NCI-H226 (cell line): ENCODE data around the gene SLC7A9.
"Not testable (repeated sequence)": the region's sequence is repeated elsewhere in the genome, so short reads cannot be mapped to it uniquely, and the experiment has no call there.

Source experiments
- DNase-seq: peaks from one replicate; pipeline ENCODE4 v3.0.0-alpha.2; 2015

The SLC7A9 gene

DNA sequence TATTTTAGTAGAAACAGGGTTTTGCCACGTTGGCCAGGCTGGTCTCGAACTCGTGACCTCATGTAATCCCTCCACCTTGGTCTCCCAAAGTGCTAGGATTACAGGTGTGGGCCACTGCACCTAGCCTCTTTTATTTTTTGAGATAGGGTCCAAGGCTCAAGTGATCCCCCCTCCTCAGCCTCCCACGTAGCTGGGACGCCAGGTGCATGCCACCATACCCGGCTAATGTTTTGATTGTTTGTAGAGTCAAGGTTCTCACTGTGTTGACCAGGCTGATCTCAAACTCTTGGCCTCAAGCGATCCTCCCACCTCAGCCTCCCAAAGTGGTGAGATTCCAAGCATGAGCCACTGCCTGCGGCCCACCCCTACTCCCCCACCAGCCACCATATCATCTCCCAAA, 6.3 kb downstream of the SLC7A9 start:
- no peak for DNase-seq

DNA sequence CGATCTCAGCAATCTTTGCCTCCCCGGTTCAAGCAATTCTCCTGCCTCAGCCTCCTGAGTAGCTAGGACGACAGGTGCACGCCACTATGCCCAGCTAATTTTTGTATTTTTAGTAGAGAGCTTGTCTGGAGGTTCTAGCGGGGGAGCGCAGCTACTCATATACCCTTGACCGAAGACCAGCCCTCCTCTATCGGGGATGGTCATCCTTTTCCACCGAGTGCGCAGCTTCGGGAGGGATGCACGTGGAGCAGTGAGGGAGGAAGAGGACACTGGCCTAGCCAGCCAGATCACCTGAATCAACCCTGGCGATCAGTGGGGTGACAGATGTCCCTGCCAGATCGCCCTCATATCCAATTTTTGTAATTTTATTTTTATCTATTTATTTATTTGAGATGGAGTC, 6.8 kb downstream of the SLC7A9 start:
- no peak for DNase-seq

DNA sequence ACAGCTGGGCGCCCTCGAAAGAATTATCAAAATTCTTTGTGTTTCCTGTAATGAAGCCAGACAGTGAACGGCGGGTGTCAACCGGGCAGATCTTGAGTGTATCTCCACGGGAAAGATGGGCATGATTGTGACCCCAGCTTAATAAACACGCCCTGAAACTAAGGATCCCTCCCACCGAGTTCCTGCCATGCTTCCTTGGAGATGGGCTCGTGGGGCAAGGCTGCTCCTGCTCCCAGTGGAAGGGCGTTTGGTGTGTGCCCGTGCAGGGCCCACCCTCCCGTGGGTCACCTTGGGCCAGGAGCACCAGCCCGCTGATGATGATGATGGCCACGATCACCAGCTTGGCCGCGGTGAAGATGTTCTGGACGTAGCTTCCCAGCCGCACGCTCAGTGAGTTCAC, 7.4 kb downstream of the SLC7A9 start:
- DNase-seq: no peak

DNA sequence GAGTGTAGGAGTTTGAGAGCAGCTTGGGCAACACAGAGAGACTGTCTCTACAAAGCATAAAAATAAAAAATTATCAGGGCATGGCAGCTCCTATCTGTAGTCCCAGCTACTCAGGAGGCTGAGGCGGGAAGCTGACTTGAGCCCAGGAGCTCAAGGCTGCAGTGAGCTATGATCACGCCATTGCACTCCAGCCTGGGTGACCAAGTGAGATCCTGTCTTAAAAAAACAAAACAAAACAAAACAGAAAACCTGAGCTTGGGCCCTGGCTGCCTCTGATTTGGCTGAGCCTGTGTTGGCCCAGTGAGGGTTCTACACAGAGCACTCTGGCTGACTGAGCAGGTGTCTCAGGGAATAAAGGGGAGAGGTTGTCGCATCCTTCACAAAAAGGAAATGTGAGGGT, 8.0 kb downstream of the SLC7A9 start:
- DNase-seq: no peak

DNA sequence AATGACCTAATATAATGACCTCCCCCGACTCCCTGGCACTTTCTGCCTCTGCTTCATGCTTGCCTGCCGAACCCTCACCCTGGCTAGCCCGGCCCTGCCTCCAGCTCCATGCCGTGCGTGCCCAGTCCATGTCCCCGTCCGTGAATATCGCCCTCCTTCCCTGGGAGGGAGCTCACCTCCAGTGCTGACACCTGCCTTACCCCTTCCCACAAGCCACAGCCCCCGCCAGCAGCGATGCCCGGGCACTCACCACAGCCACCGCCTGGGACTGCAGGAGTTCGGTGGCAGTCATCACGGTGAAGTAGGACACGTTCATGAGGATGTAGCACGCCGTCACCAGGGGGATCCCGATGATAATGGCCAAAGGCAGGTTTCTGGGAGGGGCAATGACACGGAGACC, 10.0 kb downstream of the SLC7A9 start:
- DNase-seq: no peak

DNA sequence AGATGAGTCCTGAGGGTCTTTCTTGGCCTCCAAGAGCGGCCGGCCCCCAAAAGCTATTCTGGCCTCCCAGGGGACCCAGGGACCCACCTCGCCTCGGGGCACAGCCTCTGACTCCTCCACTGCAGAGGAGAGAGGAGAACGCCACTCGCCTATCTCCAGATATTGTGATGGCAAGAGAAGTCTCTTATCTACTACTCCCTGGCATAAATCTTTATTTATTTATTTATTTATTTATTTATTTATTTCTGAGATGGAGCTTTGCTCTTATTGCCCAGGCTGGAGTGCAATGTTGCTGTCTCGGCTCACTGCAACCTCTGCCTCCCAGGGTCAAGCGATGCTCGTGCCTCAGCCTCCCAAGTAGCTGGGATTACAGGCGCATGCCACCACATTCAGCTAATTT, 11.0 kb downstream of the SLC7A9 start:
- no peak for DNase-seq

DNA sequence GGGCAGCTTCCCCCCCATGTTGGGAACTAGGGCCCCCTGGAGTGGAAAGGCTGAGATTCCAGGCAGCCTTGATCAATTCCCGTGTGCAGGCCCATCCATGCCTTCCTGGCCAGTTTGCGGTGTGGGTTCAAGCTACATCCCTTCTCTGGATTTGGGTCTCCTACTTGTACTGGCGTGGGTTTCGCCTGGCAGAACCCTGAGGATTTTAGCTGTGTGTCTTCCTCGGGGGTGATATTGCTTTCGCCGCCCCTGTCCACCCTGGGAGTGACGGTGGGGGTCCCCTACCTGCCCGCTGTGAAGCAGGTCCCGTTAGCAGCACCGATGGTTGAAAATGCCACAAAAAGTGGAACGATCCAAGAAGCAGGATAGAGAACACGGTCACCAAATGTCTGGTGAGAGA, 11.4 kb downstream of the SLC7A9 start:
- DNase-seq: no peak

DNA sequence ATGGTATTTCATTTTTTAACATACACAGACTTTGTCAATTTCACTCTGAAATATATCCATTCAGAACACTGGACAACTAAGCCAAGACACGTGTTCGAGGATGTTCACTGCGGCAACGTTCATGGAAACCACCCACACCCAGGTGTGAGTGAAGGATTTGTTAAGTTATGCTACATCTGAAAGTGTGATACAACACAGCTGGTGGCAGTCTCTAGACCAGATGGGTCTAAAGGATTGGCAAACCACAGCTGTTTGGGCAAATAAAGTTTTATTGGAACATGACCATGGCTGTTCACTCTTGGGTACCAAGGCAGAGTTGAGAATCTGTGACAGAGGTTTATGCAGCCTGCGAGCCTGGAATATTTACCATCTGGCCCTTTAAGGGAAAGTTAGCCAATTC, 12.0 kb downstream of the SLC7A9 start:
- DNase-seq: no peak

DNA sequence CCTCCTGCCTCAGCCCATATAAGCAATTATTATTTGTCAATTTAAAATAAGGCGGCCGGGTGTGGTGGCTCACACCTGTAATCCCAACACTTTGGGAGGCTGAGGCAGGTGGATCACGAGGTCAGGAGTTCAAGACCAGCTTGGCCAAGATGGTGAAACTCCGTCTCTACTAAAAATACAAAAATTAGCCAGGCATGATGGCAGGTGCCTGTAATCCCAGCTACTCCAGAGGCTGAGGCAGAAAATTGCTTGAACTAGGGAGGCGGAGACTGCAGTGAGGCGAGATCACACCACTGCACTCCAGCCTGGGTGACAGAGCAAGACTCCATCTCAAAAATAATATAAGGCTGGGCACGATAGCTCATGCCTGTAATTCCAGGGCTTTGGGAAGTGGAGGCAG, 12.7 kb downstream of the SLC7A9 start:
- not testable (repeated sequence) for DNase-seq

DNA sequence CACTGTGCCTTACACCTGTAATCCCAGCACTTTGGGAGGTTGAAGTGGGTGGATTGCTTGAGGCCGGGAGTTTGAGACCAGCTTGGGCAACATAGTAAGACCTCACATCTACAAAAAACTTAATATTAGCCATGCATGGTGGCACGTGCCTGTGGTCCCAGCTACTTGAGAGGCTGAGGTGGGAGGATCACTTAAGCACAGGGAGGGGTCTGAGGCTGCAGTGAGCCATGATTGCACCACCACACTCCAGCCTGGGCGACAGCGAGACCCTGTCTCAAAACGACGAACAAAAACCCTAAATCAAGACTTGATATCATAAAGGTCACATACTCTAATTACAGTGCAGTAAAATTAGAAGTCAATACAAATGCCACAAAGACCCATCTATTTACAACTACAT, 17.4 kb downstream of the SLC7A9 start:
- DNase-seq: no peak

DNA sequence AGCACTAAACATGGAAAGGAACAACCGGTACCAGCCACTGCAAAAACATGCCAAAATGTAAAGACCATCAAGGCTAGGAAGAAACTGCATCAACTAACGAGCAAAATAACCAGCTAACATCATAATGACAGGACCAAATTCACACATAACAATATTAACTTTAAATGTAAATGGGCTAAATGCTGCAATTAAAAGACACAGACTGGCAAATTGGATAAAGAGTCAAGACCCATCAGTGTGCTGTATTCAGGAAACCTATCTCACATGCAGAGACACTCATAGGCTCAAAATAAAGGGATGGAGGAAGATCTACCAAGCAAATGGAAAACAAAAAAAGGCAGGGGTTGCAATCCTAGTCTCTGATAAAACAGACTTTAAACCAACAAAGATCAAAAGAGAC, 21.5 kb downstream of the SLC7A9 start:
- DNase-seq: not testable (repeated sequence)

DNA sequence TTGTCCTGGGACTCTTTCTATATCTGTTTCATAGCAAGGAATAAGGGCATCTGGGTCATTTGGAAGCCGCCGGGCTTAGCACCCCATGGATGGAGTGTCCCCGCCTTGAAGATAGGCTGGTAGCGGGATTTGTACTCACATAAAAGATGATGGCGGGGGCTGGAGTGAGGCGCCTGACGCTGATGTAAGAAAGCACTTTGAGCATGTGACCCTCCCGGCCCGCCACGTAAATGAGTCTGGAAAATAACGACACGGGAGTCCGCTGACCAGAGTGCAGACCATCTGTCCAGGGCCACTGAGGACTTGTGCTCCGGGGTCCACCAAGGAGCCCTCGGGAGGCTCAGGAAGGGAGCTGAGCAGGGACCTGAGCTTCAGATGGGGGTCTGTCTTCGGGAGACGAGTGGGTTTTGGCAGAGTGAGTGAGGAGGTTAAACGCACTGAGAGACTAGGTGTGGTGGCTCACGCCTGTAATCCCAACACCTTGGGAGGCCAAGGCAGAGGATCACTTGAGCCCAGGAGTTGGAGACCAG, 25.8 kb downstream of the SLC7A9 start:
- no peak for DNase-seq

DNA sequence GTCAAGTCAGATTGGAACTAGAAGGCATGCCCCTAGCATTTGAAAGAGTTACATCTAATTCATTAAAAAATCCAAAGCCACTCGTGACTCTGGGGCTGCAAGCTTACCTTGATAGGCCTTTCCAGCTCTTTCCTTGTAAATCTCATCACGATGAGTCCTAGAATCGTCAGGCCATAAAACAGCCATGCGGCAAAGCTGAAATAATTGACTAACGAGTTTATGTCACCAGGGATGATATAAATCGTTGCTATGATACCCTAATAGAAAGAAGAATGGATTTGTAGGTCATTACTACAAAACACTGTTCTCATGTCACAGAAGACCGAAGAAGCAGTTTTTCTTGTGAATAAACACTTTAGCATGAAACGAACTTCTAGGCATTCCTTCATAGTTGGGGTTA, 27.5 kb downstream of the SLC7A9 start:
- no peak for DNase-seq

DNA sequence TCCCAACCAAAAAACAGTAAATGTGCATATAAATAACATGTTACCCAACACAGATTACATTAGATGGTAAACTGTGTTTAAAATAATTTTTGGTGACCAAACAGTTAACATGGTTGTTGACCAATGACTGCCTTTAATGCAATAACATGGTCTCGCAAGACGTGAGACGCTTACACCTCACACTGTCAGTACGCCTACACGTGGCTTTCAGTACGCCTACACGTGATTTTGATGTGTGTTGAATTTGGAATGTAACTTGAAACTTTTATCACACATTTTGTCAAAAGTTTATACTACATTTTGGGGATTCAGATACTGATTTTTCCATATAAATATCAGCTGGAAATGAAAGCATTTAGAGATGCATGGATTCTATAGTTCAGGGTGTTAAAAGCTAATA, 32.0 kb downstream of the SLC7A9 start:
- no peak for DNase-seq

DNA sequence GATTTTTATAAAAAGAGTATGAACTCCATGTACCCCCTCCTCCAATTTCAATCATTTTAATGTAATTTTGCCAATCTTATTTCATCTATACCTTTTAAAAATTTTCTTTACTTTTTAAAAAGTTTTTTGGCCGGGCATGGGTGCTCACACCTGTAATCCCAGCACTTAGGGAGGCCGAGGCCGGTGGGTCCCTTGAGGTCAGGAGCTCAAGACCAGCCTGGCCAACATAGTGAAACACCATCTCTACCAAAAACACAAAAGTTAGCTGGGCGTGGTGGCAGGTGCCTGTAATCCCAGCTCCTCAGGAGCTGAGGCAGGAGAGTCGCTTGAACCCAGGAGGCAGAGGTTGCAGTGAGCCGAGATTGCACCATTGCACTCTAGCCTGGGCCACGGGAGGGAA, 36.2 kb downstream of the SLC7A9 start:
- DNase-seq: not testable (repeated sequence)

DNA sequence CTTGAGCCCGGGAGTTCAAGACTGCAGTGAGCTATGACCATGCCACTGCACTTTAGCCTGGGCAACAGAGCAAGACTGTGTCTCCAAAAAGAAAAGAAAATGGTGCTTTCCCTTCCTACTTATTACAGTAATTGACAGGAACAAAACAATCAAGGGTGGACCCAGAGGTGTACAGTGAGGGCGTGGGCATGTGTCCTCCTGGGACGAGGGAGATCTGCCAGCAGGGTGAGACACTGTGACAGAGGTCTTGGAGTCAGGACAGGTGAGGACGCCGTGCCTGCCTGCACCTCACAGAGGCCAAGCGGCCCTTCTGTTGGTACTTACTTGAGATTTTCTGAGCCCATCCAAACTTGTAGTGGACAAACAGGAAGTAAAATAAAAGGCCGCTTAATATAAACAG, 36.7 kb downstream of the SLC7A9 start:
- DNase-seq: not testable (repeated sequence)

DNA sequence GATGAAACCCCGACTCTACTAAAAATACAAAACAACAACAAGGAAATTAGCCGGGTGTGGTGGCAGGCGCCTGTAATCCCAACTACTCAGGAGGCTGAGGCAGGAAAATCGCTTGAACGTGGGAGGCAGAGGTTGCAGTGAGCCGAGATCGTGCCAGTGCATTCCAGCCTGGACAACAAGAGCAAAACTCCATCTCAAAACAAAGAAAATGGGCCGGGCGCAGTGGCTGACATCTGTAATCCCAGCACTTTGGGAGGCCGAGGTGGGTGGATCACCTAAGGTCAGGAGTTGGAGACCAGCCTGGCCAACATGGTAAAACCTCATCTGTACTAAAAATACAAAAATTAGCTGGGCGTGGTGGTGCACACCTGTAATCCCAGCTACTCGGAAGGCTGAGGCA, 37.5 kb downstream of the SLC7A9 start:
- DNase-seq: not testable (repeated sequence)

DNA sequence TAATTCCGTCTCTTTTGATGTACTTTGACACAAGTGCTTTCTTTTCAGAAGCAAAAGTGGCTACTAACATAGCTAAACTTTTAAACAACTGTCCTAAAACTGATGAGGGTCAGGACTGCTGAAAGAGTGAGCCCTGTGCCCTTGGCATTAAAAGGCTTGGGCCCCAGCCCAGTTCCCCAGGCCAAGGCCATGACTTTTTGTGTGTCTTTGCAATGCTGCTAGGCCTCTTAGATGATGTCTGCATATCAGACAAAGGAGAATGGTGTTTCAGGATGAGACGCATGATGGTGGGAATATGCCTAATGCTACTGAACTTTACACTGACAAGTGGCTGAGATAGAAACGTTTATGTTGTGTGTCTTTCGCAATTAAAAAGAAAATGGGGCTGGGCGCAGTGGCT, 38.0 kb downstream of the SLC7A9 start:
- DNase-seq: no peak

DNA sequence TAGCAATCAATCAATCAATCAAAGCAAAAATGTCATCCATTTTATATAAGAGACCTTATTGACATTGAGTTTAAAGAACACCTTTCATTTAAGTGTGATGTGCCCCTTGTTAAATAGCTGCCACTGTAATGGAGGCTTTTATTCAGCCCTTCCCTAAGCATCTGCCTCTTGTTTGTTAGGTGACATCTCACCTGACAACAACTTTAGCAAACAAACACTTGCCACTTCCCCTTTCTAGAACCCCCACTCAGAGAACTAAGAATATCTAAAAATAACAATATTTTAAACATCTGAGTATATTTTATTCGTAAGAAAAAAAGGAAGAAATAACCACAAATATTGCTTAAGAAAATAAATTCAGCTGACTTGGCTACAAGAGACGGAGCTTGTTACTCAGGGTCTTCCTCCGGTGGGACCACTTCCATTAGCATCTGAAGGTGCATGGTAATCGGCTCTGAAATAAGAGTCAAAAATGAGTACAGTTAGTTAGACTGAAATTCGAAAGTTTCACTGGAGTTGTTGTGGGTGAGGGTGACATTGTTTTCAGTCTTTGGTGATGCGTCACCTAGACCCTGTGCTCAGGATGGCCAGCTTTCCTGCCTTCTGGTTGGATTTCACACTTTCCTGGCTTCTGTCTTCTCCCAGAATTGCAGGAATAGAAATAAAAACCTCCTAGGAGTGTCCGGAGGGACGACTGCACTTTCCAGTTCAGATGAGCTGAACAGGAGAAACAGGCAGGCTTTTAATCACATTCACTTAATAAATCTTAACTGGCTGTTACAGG, 39.1 kb downstream of the SLC7A9 start:
- no peak for DNase-seq

DNA sequence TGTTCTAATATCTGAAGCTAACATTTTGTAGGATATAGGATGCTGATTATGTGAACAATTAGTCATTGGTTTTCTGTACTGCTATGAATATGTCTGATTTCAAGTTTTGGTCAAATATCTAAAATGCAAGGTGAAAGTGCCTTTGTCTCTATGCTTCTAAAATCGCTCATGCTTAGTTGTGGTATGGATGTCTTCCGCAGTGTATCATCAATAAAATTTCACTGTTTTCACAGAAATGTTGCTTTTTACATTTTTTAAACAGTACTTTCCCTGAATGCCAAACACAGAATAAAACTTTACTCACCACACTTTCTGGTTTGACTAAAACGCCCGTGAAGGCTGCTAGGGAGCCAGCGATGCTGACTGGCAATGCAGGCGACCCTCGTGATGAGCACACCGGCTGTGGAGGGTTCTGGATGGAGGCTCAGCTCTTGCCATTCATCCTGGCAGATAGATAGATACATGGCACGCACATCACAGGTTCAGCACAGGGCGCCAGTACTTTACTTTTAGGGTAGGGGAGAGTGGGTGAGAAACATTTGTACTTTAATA, 40.1 kb downstream of the SLC7A9 start:
- no peak for DNase-seq

DNA sequence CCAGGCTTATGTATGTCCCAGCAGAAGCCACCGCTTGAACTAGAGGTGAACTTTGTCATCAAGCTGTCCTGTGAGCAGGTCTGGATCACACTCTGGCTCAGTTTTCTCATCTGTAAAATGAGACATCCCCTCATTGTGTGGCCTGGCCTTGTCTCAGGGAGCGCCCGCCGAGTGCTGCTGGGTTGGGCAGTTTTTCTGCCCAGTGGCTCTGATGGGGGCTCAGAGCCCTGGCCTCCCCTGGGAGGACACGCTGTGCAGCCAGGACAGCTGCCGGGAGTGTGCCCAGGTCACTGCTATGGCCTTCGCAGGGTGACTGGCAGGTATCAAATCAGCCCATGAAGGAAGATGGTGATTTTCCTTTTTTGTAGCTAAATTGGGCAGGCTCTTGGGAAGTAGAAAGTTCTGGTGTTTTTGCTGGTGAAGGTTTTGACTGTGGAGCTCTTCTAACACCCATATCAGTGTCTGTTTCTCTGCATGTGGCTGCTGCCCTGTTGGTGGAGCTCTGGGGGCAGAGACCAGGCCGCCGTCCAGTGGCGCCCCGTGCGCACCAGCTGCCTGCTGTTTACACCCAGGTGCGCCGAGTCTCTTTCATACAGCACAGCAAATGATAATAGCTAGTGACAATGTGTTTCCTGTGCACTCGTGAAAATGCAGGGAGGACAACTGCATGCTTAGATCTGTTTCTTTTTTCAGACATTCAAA, 40.8 kb downstream of the SLC7A9 start:
- DNase-seq: no peak

DNA sequence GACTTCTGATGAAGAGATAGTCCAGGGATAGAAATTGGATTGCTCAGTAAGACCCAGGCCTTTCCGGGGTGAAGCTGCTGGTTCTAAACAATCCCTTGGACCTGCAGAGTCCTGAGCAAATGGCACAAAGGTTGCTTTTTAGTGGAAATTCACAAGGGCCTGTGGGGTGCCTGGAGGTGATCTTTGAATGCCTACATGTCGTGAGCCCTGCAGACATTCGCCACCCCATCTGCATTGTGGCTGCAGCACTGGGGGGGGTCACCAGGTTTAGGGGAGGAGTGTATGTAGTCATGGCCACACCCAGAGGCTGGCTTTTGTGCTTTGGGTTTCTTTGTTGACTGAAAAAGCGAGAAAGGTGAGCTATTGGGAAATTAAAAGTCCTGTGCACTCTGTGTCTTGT, 41.4 kb downstream of the SLC7A9 start:
- DNase-seq: no peak

DNA sequence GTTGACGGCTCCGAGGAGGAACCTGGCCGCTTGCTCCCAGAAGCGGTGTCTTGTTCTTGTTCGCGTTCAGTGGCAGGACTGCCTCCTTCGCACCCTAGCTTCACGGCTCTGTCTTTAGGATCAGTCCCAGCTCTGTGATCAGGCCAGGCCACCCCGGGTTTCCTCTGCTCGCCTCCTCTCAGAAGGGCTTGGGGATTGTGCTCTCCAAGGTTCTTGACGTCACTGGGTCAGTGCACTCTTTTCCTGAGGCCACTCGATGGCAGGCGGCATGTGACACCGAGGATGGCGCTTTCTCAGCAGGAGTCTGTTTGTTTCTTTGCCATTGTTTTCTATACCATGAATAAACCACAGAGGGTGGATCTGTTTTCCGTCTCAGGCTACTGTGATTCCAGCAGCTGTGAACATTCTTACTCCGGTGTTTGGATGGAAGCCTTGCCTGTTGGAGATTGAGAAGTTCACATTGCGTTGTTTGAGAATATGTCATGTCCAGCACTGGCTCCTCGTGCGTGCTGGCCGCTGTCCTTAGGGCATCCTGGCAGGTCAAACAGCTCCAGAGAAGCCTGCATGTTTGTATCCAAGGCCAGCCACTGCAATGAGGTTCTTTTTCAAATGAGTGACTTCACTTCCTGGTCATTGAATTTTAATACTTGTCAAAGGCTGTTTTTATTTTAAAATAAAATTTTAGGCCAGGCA, 44.5 kb downstream of the SLC7A9 start:
- DNase-seq: no peak
